B cell (primary cell): Measurements from ENCODE around the gene CREM. TPM values are rescaled to one million over a fixed set of nuclear protein-coding genes. Genes with fewer than 3 reads are reported as not detected.

ENCODE experiments used
- ATAC-seq: fragments of 200-7000 bp; cut with Tn5 transposase; one replicate; pipeline ENCODE4 v1.10.0; 2021; ENCODE audit warnings: low read depth, mild to moderate bottlenecking, moderate number of reproducible peaks, moderate library complexity
- CTCF ChIA-PET: fragments of 350-600 bp; sonication (Branson Sonifier 250); formaldehyde crosslinking; loops from one replicate; lab custom pipeline; 2021; ENCODE audit warnings: antibody characterized with exemption, inconsistent platforms; lab: Charles Lee
- POLR2A ChIA-PET: fragments of 350-600 bp; sonication (Branson Sonifier 250); formaldehyde crosslinking; loops from one replicate; lab custom pipeline; 2021; ENCODE audit warnings: antibody characterized with exemption; lab: Charles Lee
- DNase-seq: peaks from one replicate; pipeline ENCODE4 v3.0.0; 2013
- H2AFZ ChIP-seq: 2 replicates; pipeline ENCODE4 v1.6.1; 2012; ENCODE audit warnings: mild to moderate bottlenecking, low read depth, low read length; ENCODE audit not compliant: insufficient read depth, poor library complexity, severe bottlenecking
- H3K27ac ChIP-seq, 2 donors: 1 replicate in 1 of 2; 2 replicates in 1 of 2; pipeline ENCODE4 v1.5.1; 2012 to 2013; ENCODE audit warnings: low read length in 2 of 2, mild to moderate bottlenecking in 2 of 2, moderate library complexity in 1 of 2
- H3K27me3 ChIP-seq, 4 experiments: fragments of 200-600 bp in 1 of 4; sonication (generic) in 1 of 4; replicated peaks in 1 of 4; 1 replicate in 2 of 4; 2 replicates in 2 of 4; pipeline versions ENCODE4 v1.6.1 to v1.7.0; 2013 to 2016; ENCODE audit warnings: low read length in 3 of 4, mild to moderate bottlenecking in 2 of 4, mixed read lengths in 1 of 4, moderate library complexity in 1 of 4; ENCODE audit not compliant: insufficient read depth in 4 of 4, control insufficient read depth in 3 of 4; ENCODE audit errors: control extremely low read depth in 1 of 4
- H3K36me3 ChIP-seq, 2 experiments: replicated peaks in 1 of 2; 1 replicate in 1 of 2; 2 replicates in 1 of 2; pipeline versions ENCODE4 v1.6.1 to v1.7.1; 2013; ENCODE audit warnings: low read length in 1 of 2; ENCODE audit not compliant: insufficient read depth in 2 of 2, control insufficient read depth in 1 of 2; ENCODE audit errors: control extremely low read depth in 1 of 2, extremely low read depth in 1 of 2
- H3K4me1 ChIP-seq, 2 donors: fragments of 200-600 bp in 1 of 2; sonication (generic) in 1 of 2; 1 replicate in 1 of 2; 2 replicates in 1 of 2; pipeline versions ENCODE4 v1.5.1 to v1.6.1; 2013 to 2017; ENCODE audit warnings: low read length in 2 of 2; ENCODE audit not compliant: control insufficient read depth in 2 of 2, insufficient read depth in 2 of 2
- H3K4me2 ChIP-seq: replicated peaks from 2 replicates; pipeline ENCODE3; 2012; ENCODE audit warnings: mild to moderate bottlenecking, low read depth, low read length; ENCODE audit not compliant: poor library complexity, severe bottlenecking
- H3K4me3 ChIP-seq, 5 experiments: fragments of 200-600 bp in 1 of 5; sonication (generic) in 1 of 5; 1 replicate in 3 of 5; 2 replicates in 2 of 5; pipeline versions ENCODE4 v1.5.1 to v1.7.0; 2011 to 2016; ENCODE audit warnings: low read length in 4 of 5, mild to moderate bottlenecking in 4 of 5, low read depth in 2 of 5, control low read depth in 1 of 5, moderate library complexity in 1 of 5; ENCODE audit not compliant: insufficient read depth in 1 of 5; ENCODE audit errors: control extremely low read depth in 1 of 5, extremely low read depth in 1 of 5
- H3K79me2 ChIP-seq: fragments of 200-600 bp; sonication (generic); one replicate; pipeline ENCODE4 v1.6.0; 2016; ENCODE audit warnings: low read length; ENCODE audit not compliant: control insufficient read depth, insufficient read depth
- H3K9ac ChIP-seq: fragments of 200-600 bp; sonication (generic); 2 replicates; pipeline ENCODE4 v1.6.1; 2017; ENCODE audit warnings: mild to moderate bottlenecking, low read length, moderate library complexity
- H3K9me3 ChIP-seq, 3 donors: one replicate each; pipeline versions ENCODE4 v1.6.1 to v1.7.1; 2013; ENCODE audit warnings: low read length in 2 of 3; ENCODE audit not compliant: control insufficient read depth in 2 of 3, insufficient read depth in 1 of 3; ENCODE audit errors: control extremely low read depth in 1 of 3
- H4K20me1 ChIP-seq: 2 replicates; pipeline ENCODE4 v1.6.0; 2012; ENCODE audit warnings: mild to moderate bottlenecking, low read length; ENCODE audit not compliant: insufficient read depth, control insufficient read depth, poor library complexity, severe bottlenecking
- H3K27ac Mint-ChIP-seq: one replicate; pipeline ENCODE4 v1.8.0; 2021; ENCODE audit warnings: mixed read lengths
- H3K27me3 Mint-ChIP-seq: one replicate; pipeline ENCODE4 v1.8.0; 2021; ENCODE audit warnings: mixed read lengths
- H3K4me1 Mint-ChIP-seq: one replicate; pipeline ENCODE4 v1.8.0; 2021; ENCODE audit warnings: mixed read lengths
- H3K4me3 Mint-ChIP-seq: one replicate; pipeline ENCODE4 v1.8.0; 2021; ENCODE audit warnings: mixed read lengths
- H3K9me3 Mint-ChIP-seq: one replicate; pipeline ENCODE4 v1.8.0; 2022; ENCODE audit warnings: mixed read lengths; ENCODE audit not compliant: insufficient read depth
- EZH2 ChIP-seq: IDR thresholded peaks from 2 replicates; pipeline ENCODE4 v1.6.1; 2012; ENCODE audit warnings: borderline replicate concordance, low read depth, mild to moderate bottlenecking, moderate library complexity, low read length; ENCODE audit not compliant: insufficient read depth, poor library complexity, severe bottlenecking
- WGBS: methylation state at CpG from one replicate; pipeline ENCODE4 v1.1.5; 2013; ENCODE audit warnings: missing lambda C conversion rate; ENCODE audit not compliant: insufficient coverage; 5-methylcytosine and 5-hydroxymethylcytosine counted together
- intact Hi-C: fragments of 100-400 bp; cut with micrococcal nuclease; formaldehyde crosslinking; loops from one replicate; pipeline ENCODE4 v1.10.0; 2022
- polyA plus RNA-seq: library from polyadenylated mRNA; depleted of rRNA; stranded (reverse); fragments of >200 nt; gene quantifications from 2 replicates; pipeline ENCODE4 v1.2.3, GENCODE V29; 2012
- total RNA-seq, 2 donors: library from RNA; stranded (reverse); fragments of 120-200 nt in 1 of 2; gene quantifications; 1 replicate in 1 of 2; 2 replicates in 1 of 2; pipeline versions ENCODE4 v1.2.3 to v1.2.4, GENCODE V29; 2013 to 2022
- TF ChIP-seq, protein P1 (sequence below): fragments of 200-600 bp; IDR thresholded peaks from one replicate; pipeline ENCODE4 v1.8.0; 2022; ENCODE audit warnings: antibody characterized with exemption, mild to moderate bottlenecking

Gene CREM
- total and polyA plus RNA-seq, 2 donors (not counting 1 experiment from before 2014, with no cell fraction given) = 7.3 to 94.6 TPM

GRCh38 chr10:35119378-35119777 lies 7.3 kb upstream of the CREM start:
- DNase-seq = no peak
- intact Hi-C loops = no loop called here
- no peaks in the 10 kb centered on the region for H3K9me3 ChIP-seq
- H4K20me1 ChIP-seq = no peaks in the 10 kb centered on the region
- H3K79me2 ChIP-seq = no peaks in the 10 kb centered on the region
- no peak overlapping the region for H3K27ac ChIP-seq
- ChIA-PET CTCF (interaction anchor here (0.8 to 14.9 kb wide), 19 partner anchors 11 to 662 kb away, joined by 3 to 436 read pairs (median 5); partner anchors contain the start of gene CUL2), POLR2A (interaction anchor here (0.5 to 1.2 kb wide), 2 partner anchors 76 to 524 kb away, joined by 3 to 4 read pairs; no protein-coding TSS in a partner anchor)
- H3K4me1 Mint-ChIP-seq = peaks cover 2% of the 10 kb centered on the region
- H3K4me1 ChIP-seq = no peaks in the 10 kb centered on the region
- no CpG with 5 or more reads among the region's 1 CpG for WGBS
- H3K9ac ChIP-seq = no peak overlapping the region
- H3K4me3 Mint-ChIP-seq = no peak overlapping the region
- no peaks in the 10 kb centered on the region for H3K9me3 Mint-ChIP-seq
- no peak overlapping the region for H3K4me2 ChIP-seq
- H3K36me3 ChIP-seq = no peaks in the 10 kb centered on the region
- TF ChIP-seq EZH2 = no peak
- TF ChIP-seq, protein P1, sequence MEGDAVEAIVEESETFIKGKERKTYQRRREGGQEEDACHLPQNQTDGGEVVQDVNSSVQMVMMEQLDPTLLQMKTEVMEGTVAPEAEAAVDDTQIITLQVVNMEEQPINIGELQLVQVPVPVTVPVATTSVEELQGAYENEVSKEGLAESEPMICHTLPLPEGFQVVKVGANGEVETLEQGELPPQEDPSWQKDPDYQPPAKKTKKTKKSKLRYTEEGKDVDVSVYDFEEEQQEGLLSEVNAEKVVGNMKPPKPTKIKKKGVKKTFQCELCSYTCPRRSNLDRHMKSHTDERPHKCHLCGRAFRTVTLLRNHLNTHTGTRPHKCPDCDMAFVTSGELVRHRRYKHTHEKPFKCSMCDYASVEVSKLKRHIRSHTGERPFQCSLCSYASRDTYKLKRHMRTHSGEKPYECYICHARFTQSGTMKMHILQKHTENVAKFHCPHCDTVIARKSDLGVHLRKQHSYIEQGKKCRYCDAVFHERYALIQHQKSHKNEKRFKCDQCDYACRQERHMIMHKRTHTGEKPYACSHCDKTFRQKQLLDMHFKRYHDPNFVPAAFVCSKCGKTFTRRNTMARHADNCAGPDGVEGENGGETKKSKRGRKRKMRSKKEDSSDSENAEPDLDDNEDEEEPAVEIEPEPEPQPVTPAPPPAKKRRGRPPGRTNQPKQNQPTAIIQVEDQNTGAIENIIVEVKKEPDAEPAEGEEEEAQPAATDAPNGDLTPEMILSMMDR = no peak
- H3K27me3 Mint-ChIP-seq = no peaks in the 10 kb centered on the region
- H3K4me3 ChIP-seq = no peak overlapping the region
- H2AFZ ChIP-seq = no peak overlapping the region
- no peaks in the 10 kb centered on the region for H3K27me3 ChIP-seq
- ATAC-seq = no peak
- no peak overlapping the region for H3K27ac Mint-ChIP-seq

DNA sequence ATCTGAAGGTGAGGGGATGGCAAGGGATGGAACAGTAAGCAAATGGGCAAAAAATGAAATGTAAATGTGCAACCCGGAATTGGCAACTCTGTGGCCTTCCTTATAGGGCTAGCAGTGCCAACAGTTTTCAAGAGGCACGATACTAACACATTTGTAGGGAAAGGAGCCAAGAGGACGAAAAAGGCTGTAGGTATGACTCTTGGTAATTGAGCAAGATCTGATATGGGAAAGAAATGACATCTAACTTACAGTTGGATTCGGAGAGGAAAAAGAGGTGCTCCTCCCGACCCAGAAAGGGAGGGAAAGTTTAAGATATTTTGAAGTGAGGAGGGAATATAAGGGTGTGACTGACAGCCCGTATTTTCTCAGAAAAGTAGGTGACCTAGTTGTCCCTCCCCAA lies 2.1 kb upstream of the CREM start:
- peak overlapping the region; percentile 1 for H3K4me3 Mint-ChIP-seq
- no peak overlapping the region for H3K4me3 ChIP-seq
- no peaks in the 10 kb centered on the region for H3K9me3 ChIP-seq
- H2AFZ ChIP-seq = no peak overlapping the region
- no peaks in the 10 kb centered on the region for H3K36me3 ChIP-seq
- H3K4me2 ChIP-seq = no peak overlapping the region
- H3K27ac ChIP-seq = no peak overlapping the region
- ATAC-seq (no peak), DNase-seq (no peak)
- H3K79me2 ChIP-seq = peaks cover 13% of the 10 kb centered on the region
- intact Hi-C loops = no loop called here
- no peaks in the 10 kb centered on the region for H3K27me3 Mint-ChIP-seq
- no peaks in the 10 kb centered on the region for H3K27me3 ChIP-seq
- H3K27ac Mint-ChIP-seq = peak overlapping the region; percentile 0
- H3K4me1 ChIP-seq = peaks cover 6 to 16% of the 10 kb centered on the region in 2 donors
- ChIA-PET POLR2A (no interaction called here), CTCF (interaction anchor here (12.8 to 14.9 kb wide), 2 partner anchors 72 to 91 kb away, joined by 156 to 436 read pairs; no protein-coding TSS in a partner anchor)
- no peak for TF ChIP-seq EZH2
- TF ChIP-seq, protein P1 = no peak
- 97% methylated on average over 5 of the region's 6 CpGs for WGBS
- peaks cover 24% of the 10 kb centered on the region for H3K4me1 Mint-ChIP-seq
- no peaks in the 10 kb centered on the region for H4K20me1 ChIP-seq
- H3K9ac ChIP-seq = no peak overlapping the region
- no peaks in the 10 kb centered on the region for H3K9me3 Mint-ChIP-seq
